ENCODE data around the gene TOM1L1. TPM values are rescaled to one million over a fixed set of nuclear protein-coding genes. Genes with fewer than 3 reads are reported as not detected.

Gene TOM1L1
- total RNA-seq, 6 experiments from 2014 or later = 15.4 to 26.0 (median 21.7) TPM

DNA sequence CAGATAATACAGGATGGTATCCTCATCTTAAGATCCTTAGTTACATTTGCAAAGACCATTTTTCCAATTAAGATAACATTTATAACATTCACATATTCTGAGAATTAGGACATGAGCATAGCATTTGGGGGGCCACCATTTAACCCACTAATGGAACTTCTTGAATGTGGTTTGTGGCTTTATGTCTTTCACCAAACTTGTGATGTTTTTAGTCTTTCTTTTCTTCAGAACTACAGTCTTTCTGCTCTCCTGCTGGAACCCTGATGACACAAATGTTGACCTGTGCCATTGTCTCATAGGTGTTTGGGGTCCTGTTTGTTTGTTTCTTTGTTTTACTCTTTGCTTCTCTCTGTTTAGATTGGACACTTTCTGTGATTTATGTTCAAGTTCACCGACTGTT, 44.6 kb downstream of the TOM1L1 start:
- no peaks in the 10 kb centered on the region; the same call in 1 of the 2 replicates for H3K27me3 Mint-ChIP-seq (ENCODE audit: insufficient read depth)
- no peak overlapping the region for H3K4me3 Mint-ChIP-seq

GRCh38 chr17:54945671-54946070, 45.0 kb downstream of the TOM1L1 start:
- TF ChIP-seq CTCF (IDR thresholded peaks at IDR 0.05) = no peak
- H3K36me3 Mint-ChIP-seq (ENCODE audit: low read depth) = peaks cover 32% of the 10 kb centered on the region
- H3K4me3 Mint-ChIP-seq = no peak overlapping the region
- no peaks in the 10 kb centered on the region; the same call in 1 of the 2 replicates for H3K27me3 Mint-ChIP-seq (ENCODE audit: insufficient read depth)
- H3K9me3 Mint-ChIP-seq = no peaks in the 10 kb centered on the region
- DNase-seq = no peak
- no peak overlapping the region for H3K27ac Mint-ChIP-seq
- H3K4me1 Mint-ChIP-seq (ENCODE audit: low read depth) = peaks cover 30% of the 10 kb centered on the region

More for the DNA sequence above, 44.6 kb downstream of the TOM1L1 start:
- DNase-seq = no peak
- no peak for TF ChIP-seq CTCF (IDR thresholded peaks at IDR 0.05)
- peaks cover 30% of the 10 kb centered on the region for H3K4me1 Mint-ChIP-seq (ENCODE audit: low read depth)
- peaks cover 28% of the 10 kb centered on the region for H3K36me3 Mint-ChIP-seq (ENCODE audit: low read depth)
- H3K9me3 Mint-ChIP-seq = no peaks in the 10 kb centered on the region
- no peak overlapping the region for H3K27ac Mint-ChIP-seq

DNA sequence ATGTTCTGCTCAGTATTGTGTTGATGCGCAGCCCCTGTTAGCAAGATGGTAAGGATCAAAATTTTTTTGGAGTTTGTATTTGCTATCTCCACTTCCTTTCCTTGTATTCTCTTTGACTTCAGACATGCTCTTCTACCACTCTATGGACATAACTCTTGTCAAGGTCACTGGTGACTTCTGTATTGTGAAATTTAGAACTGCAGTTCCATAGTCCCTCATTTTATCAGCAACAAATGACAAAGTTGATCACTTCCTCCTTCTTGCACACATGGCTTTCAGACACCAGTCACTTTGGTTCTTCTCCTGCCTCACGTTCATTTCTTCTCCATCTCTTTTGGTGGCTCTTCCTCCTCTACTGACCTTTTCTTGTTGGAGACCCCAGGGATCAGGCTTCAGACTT, 46.7 kb downstream of the TOM1L1 start:
- Mint-ChIP-seq H3K27ac (no peak overlapping the region), H3K4me3 (no peak overlapping the region), H3K36me3 (ENCODE audit: low read depth) (peaks cover 38% of the 10 kb centered on the region), H3K4me1 (ENCODE audit: low read depth) (peaks cover 30% of the 10 kb centered on the region), H3K27me3 (ENCODE audit: insufficient read depth) (no peaks in the 10 kb centered on the region; the same call in 1 of the 2 replicates), H3K9me3 (no peaks in the 10 kb centered on the region)
- DNase-seq = no peak
- TF ChIP-seq CTCF (IDR thresholded peaks at IDR 0.05) = no peak

- DNase-seq = peak; percentile 96
- TF ChIP-seq CTCF (IDR thresholded peaks at IDR 0.05) = no peak
- Mint-ChIP-seq H3K36me3 (ENCODE audit: low read depth) (peaks cover 39% of the 10 kb centered on the region), H3K4me3 (peak overlapping the region; percentile 34; the same call in 1 of the 2 replicates), H3K27me3 (ENCODE audit: insufficient read depth) (no peaks in the 10 kb centered on the region; the same call in 1 of the 2 replicates), H3K4me1 (ENCODE audit: low read depth) (peaks cover 30% of the 10 kb centered on the region), H3K27ac (peak overlapping the region; percentile 42), H3K9me3 (no peaks in the 10 kb centered on the region)
These were observed 47.7 kb downstream of the TOM1L1 start for GRCh38 chr17:54948380-54948779.

DNA sequence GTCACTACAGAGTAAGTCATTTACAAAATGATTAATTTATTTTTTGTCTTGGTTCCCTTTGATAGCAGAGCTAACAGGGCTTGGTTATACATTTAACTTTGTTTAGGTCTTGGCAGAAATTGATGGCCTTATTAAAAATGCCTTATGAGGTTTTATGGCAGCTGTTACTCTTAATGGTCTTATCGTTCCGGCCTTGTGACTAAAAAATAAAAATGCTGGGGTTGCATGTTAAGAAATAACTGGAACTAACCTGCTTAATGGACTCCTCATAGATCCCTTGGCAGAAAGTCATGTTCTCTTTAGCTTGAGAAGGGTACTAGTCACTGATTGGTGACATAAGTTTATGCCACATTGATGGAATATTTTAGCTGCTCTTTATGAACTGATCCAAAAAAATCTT, 49.5 kb downstream of the TOM1L1 start:
- Mint-ChIP-seq H3K27ac (no peak overlapping the region), H3K4me1 (ENCODE audit: low read depth) (peaks cover 22% of the 10 kb centered on the region), H3K9me3 (no peaks in the 10 kb centered on the region), H3K27me3 (ENCODE audit: insufficient read depth) (no peaks in the 10 kb centered on the region; the same call in 1 of the 2 replicates), H3K36me3 (ENCODE audit: low read depth) (peaks cover 49% of the 10 kb centered on the region), H3K4me3 (no peak overlapping the region)
- DNase-seq = no peak
- no peak for TF ChIP-seq CTCF (IDR thresholded peaks at IDR 0.05)

GRCh38 chr17:54951286-54951685, 50.6 kb downstream of the TOM1L1 start:
- H3K4me3 Mint-ChIP-seq = no peak overlapping the region
- no peaks in the 10 kb centered on the region for H3K27me3 Mint-ChIP-seq (ENCODE audit: insufficient read depth)
- no peak overlapping the region for H3K27ac Mint-ChIP-seq
- no peak for TF ChIP-seq CTCF (IDR thresholded peaks at IDR 0.05)
- no peak for DNase-seq
- H3K36me3 Mint-ChIP-seq (ENCODE audit: low read depth) = peaks cover 52% of the 10 kb centered on the region
- H3K4me1 Mint-ChIP-seq (ENCODE audit: low read depth) = peaks cover 16% of the 10 kb centered on the region
- H3K9me3 Mint-ChIP-seq = no peaks in the 10 kb centered on the region
